MM.1S (cell line): ENCODE data around the gene SLC45A1.
"Not testable (repeated sequence)": the region's sequence is repeated elsewhere in the genome, so short reads cannot be mapped to it uniquely, and the experiment has no call there.

Source experiments
- DNase-seq: peaks from one replicate; pipeline ENCODE4 v3.0.0-alpha.2; 2015
- H2AFZ ChIP-seq: fragments of 300-600 bp; sonication (generic); 2 replicates; pipeline ENCODE4 v1.6.0; 2016; ENCODE audit warnings: antibody characterized with exemption, low read length
- H3F3A ChIP-seq: fragments of 300-600 bp; sonication (generic); 2 replicates; pipeline ENCODE4 v1.6.1; 2016; ENCODE audit warnings: mild to moderate bottlenecking, antibody characterized with exemption, low read length, moderate library complexity, mixed read lengths; ENCODE audit not compliant: insufficient read depth
- H3K27ac ChIP-seq: fragments of 300-600 bp; sonication (generic); 2 replicates; pipeline ENCODE4 v1.5.1; 2016; ENCODE audit warnings: mild to moderate bottlenecking, low read length
- H3K27me3 ChIP-seq: fragments of 300-600 bp; sonication (generic); replicated peaks from 2 replicates; pipeline ENCODE4 v1.6.0; 2016; ENCODE audit warnings: low read length; ENCODE audit not compliant: insufficient read depth
- H3K36me3 ChIP-seq: fragments of 300-600 bp; sonication (generic); replicated peaks from 2 replicates; pipeline ENCODE4 v1.6.1; 2016; ENCODE audit warnings: mild to moderate bottlenecking, low read length, mixed read lengths; ENCODE audit not compliant: insufficient read depth
- H3K4me1 ChIP-seq: fragments of 300-600 bp; sonication (generic); 2 replicates; pipeline ENCODE4 v1.6.1; 2016; ENCODE audit warnings: low read length, mixed read lengths
- H3K4me2 ChIP-seq: fragments of 300-600 bp; sonication (generic); 2 replicates; pipeline ENCODE4 v1.6.0; 2016; ENCODE audit warnings: low read depth, low read length
- H3K4me3 ChIP-seq: fragments of 300-600 bp; sonication (generic); 2 replicates; pipeline ENCODE4 v1.5.1; 2016; ENCODE audit warnings: low read length, mixed read lengths
- H3K79me2 ChIP-seq: fragments of 300-600 bp; sonication (generic); 2 replicates; pipeline ENCODE4 v1.6.1; 2016; ENCODE audit warnings: mixed run types, low read length, mixed read lengths
- H3K9ac ChIP-seq: fragments of 300-600 bp; sonication (generic); 2 replicates; pipeline ENCODE4 v1.6.1; 2016; ENCODE audit warnings: low read length, mixed read lengths
- H3K9me2 ChIP-seq: fragments of 300-600 bp; sonication (generic); replicated peaks from 2 replicates; pipeline ENCODE4 v1.6.1; 2016; ENCODE audit warnings: mild to moderate bottlenecking, low read length, mixed read lengths; ENCODE audit not compliant: insufficient read depth
- H3K9me3 ChIP-seq: fragments of 300-600 bp; sonication (generic); replicated peaks from 2 replicates; pipeline ENCODE4 v1.6.1; 2016; ENCODE audit warnings: mild to moderate bottlenecking, low read length, mixed read lengths; ENCODE audit not compliant: insufficient read depth
- H4K20me1 ChIP-seq: fragments of 300-600 bp; sonication (generic); 2 replicates; pipeline ENCODE4 v1.6.1; 2016; ENCODE audit warnings: mild to moderate bottlenecking, low read length, moderate library complexity, mixed read lengths; ENCODE audit not compliant: insufficient read depth
- CTCF ChIP-seq: fragments of 300-600 bp; sonication (generic); IDR thresholded peaks from 2 replicates; pipeline ENCODE4 v1.5.1; 2016; ENCODE audit warnings: antibody characterized with exemption, low read length, mixed read lengths
- EZH2 ChIP-seq: fragments of 300-600 bp; sonication (generic); optimal IDR thresholded peaks from 2 replicates; pipeline ENCODE3; 2017; ENCODE audit warnings: low read depth, mild to moderate bottlenecking, antibody characterized with exemption, low read length, mixed read lengths
- EZH2phosphoT487 ChIP-seq: fragments of 300-600 bp; sonication (generic); IDR thresholded peaks from 2 replicates; pipeline ENCODE4 v1.6.1; 2018; ENCODE audit warnings: antibody characterized with exemption, low read length

SLC45A1 gene

GRCh38 chr1:8276932-8277331 lies 41.0 kb upstream of the SLC45A1 start:
- H3K9me3 ChIP-seq = no peaks in the 10 kb centered on the region
- H3K4me3 ChIP-seq = no peak overlapping the region
- no peak overlapping the region for H3K9ac ChIP-seq
- no peaks in the 10 kb centered on the region for H3K4me1 ChIP-seq
- DNase-seq = no peak
- no peak overlapping the region for H2AFZ ChIP-seq
- H3K9me2 ChIP-seq = no peaks in the 10 kb centered on the region
- no peak overlapping the region for H3K27ac ChIP-seq
- H3K4me2 ChIP-seq = no peak overlapping the region
- TF ChIP-seq EZH2 = no peak
- TF ChIP-seq EZH2phosphoT487 = no peak
- no peak for TF ChIP-seq CTCF
- no peaks in the 10 kb centered on the region for H3K79me2 ChIP-seq
- H3F3A ChIP-seq = no peaks in the 10 kb centered on the region
- H3K36me3 ChIP-seq = no peaks in the 10 kb centered on the region
- peaks cover 44% of the 10 kb centered on the region for H3K27me3 ChIP-seq
- H4K20me1 ChIP-seq = no peaks in the 10 kb centered on the region

GRCh38 chr1:8278677-8279076 lies 39.2 kb upstream of the SLC45A1 start:
- H2AFZ ChIP-seq, H3K9me2 ChIP-seq, H3F3A ChIP-seq, H4K20me1 ChIP-seq, H3K27ac ChIP-seq, DNase-seq, H3K36me3 ChIP-seq, H3K9ac ChIP-seq, H3K9me3 ChIP-seq, H3K79me2 ChIP-seq, H3K4me3 ChIP-seq, H3K4me1 ChIP-seq, H3K4me2 ChIP-seq: not testable (repeated sequence)
- peaks cover 48% of the 10 kb centered on the region for H3K27me3 ChIP-seq

GRCh38 chr1:8281843-8282509 lies 35.9 kb upstream of the SLC45A1 start:
- no peaks in the 10 kb centered on the region for H3K9me2 ChIP-seq
- H3F3A ChIP-seq = no peaks in the 10 kb centered on the region
- no peak for TF ChIP-seq EZH2
- TF ChIP-seq CTCF = no peak
- TF ChIP-seq EZH2phosphoT487 = no peak
- H3K36me3 ChIP-seq = no peaks in the 10 kb centered on the region
- H3K79me2 ChIP-seq = no peaks in the 10 kb centered on the region
- no peak overlapping the region for H2AFZ ChIP-seq
- H4K20me1 ChIP-seq = no peaks in the 10 kb centered on the region
- no peaks in the 10 kb centered on the region for H3K9me3 ChIP-seq
- H3K4me3 ChIP-seq = no peak overlapping the region
- peaks cover 64% of the 10 kb centered on the region for H3K27me3 ChIP-seq
- H3K27ac ChIP-seq = no peak overlapping the region
- no peak overlapping the region for H3K4me2 ChIP-seq
- no peak for DNase-seq
- H3K9ac ChIP-seq = no peak overlapping the region
- no peaks in the 10 kb centered on the region for H3K4me1 ChIP-seq

- Histone ChIP-seq H3K4me2 (no peak overlapping the region), H3K27me3 (peaks cover 76% of the 10 kb centered on the region), H3K36me3 (no peaks in the 10 kb centered on the region), H3K4me3 (no peak overlapping the region), H3K4me1 (no peaks in the 10 kb centered on the region), H3K9me2 (no peaks in the 10 kb centered on the region), H4K20me1 (no peaks in the 10 kb centered on the region), H2AFZ (no peak overlapping the region), H3K9me3 (no peaks in the 10 kb centered on the region), H3F3A (no peaks in the 10 kb centered on the region), H3K9ac (no peak overlapping the region), H3K27ac (no peak overlapping the region), H3K79me2 (no peaks in the 10 kb centered on the region)
- TF ChIP-seq EZH2 (no peak), EZH2phosphoT487 (no peak), CTCF (no peak)
- DNase-seq = no peak
Measured at GRCh38 chr1:8283058-8283884, 34.6 kb upstream of the SLC45A1 start.
